ENCODE data around the gene RAD51B. TPM values are rescaled to one million over a fixed set of nuclear protein-coding genes. Genes with fewer than 3 reads are reported as not detected.

Gene RAD51B
- total and polyA plus RNA-seq, 7 donors: 2.4 to 24.4 (median 7.1) TPM

GRCh38 chr14:68199554-68200151 is 380.1 kb downstream of the RAD51B start:
- Histone ChIP-seq H3K27ac (peak overlapping the region; percentile 67 to 87 (median 84)), H3K27me3 (no peaks in the 10 kb centered on the region), H3K4me3 (no peak overlapping the region), H3K4me1 (peaks cover 3 to 62% (median 28%) of the 10 kb centered on the region in 4 donors), H3K9me3 (no peaks in the 10 kb centered on the region), H3K36me3 (no peaks in the 10 kb centered on the region)
- intact Hi-C loops (cut with DNase I): loop anchor here (2.0 kb wide), 1 partner anchor 33 kb away; no protein-coding TSS in a partner anchor
- TF ChIP-seq POLR2A (IDR thresholded peaks at IDR 0.05) (no peak), EP300 (IDR thresholded peaks at IDR 0.05) (peak in 1 of 4 donors; percentile 12), POLR2AphosphoS5 (IDR thresholded peaks at IDR 0.05) (peak; percentile 6 to 80 (median 49))
- TF ChIP-seq, protein P1, sequence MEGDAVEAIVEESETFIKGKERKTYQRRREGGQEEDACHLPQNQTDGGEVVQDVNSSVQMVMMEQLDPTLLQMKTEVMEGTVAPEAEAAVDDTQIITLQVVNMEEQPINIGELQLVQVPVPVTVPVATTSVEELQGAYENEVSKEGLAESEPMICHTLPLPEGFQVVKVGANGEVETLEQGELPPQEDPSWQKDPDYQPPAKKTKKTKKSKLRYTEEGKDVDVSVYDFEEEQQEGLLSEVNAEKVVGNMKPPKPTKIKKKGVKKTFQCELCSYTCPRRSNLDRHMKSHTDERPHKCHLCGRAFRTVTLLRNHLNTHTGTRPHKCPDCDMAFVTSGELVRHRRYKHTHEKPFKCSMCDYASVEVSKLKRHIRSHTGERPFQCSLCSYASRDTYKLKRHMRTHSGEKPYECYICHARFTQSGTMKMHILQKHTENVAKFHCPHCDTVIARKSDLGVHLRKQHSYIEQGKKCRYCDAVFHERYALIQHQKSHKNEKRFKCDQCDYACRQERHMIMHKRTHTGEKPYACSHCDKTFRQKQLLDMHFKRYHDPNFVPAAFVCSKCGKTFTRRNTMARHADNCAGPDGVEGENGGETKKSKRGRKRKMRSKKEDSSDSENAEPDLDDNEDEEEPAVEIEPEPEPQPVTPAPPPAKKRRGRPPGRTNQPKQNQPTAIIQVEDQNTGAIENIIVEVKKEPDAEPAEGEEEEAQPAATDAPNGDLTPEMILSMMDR (IDR thresholded peaks at IDR 0.05): no peak
- 77 to 94% methylated on average over 8 of the region's 8 CpGs for WGBS, 2 donors
- peak; percentile 84 for DNase-seq

GRCh38 chr14:68203871-68204270 is 384.3 kb downstream of the RAD51B start:
- no peak for DNase-seq
- no peaks in the 10 kb centered on the region for H3K9me3 ChIP-seq
- no peaks in the 10 kb centered on the region for H3K36me3 ChIP-seq
- no peaks in the 10 kb centered on the region for H3K27me3 ChIP-seq
- H3K4me3 ChIP-seq: no peak overlapping the region
- peaks cover 3 to 30% (median 22%) of the 10 kb centered on the region in 4 donors for H3K4me1 ChIP-seq
- intact Hi-C loops (cut with DNase I): no loop called here
- TF ChIP-seq, protein P1 (IDR thresholded peaks at IDR 0.05): no peak
- H3K27ac ChIP-seq: no peak overlapping the region

DNA sequence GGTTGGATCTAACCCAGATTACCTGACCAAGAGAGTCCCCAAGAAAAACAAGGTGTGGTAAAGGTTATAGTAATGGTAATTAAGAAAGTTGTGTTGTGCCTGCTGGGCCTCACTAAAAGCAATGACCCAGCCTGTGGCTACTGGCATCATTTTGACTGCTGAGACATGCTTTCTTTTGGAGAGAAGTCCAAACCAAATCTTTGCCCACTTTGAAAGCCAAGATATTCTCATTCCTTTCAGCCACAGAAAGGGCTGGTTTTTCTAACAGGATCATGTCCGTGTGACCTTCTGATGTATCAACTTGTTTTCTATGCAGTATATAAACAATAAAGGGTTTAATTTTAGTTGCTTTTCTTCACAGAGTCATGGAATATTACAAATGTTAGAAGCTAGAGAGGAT is 388.6 kb downstream of the RAD51B start:
- peaks cover 0 to 48% (median 27%) of the 10 kb centered on the region in 4 donors for H3K4me1 ChIP-seq
- 86 to 90% methylated on average over 1 of the region's 1 CpG for WGBS, 2 donors
- intact Hi-C loops (cut with DNase I): no loop called here

GRCh38 chr14:68208626-68209317 is 389.2 kb downstream of the RAD51B start:
- H3K4me3 ChIP-seq: no peak overlapping the region
- intact Hi-C loops (cut with DNase I): no loop called here
- TF ChIP-seq, protein P1 (IDR thresholded peaks at IDR 0.05): no peak
- TF ChIP-seq POLR2A (IDR thresholded peaks at IDR 0.05) (no peak), POLR2AphosphoS5 (IDR thresholded peaks at IDR 0.05) (no peak), EP300 (IDR thresholded peaks at IDR 0.05) (no peak)

More for the DNA sequence above, 388.6 kb downstream of the RAD51B start:
- Histone ChIP-seq H3K4me3 (no peak overlapping the region), H3K27ac (peak overlapping the region in 2 of 4 donors; percentile 9 to 17), H3K36me3 (no peaks in the 10 kb centered on the region), H3K27me3 (no peaks in the 10 kb centered on the region), H3K9me3 (no peaks in the 10 kb centered on the region)
- no peak for DNase-seq
- TF ChIP-seq POLR2A (IDR thresholded peaks at IDR 0.05): no peak
- TF ChIP-seq, protein P1 (IDR thresholded peaks at IDR 0.05): no peak

More at GRCh38 chr14:68208626-68209317, 389.2 kb downstream of the RAD51B start:
- no peaks in the 10 kb centered on the region for H3K36me3 ChIP-seq
- H3K9me3 ChIP-seq: no peaks in the 10 kb centered on the region
- H3K4me1 ChIP-seq: peaks cover 0 to 48% (median 27%) of the 10 kb centered on the region in 4 donors
- no peaks in the 10 kb centered on the region for H3K27me3 ChIP-seq
- peak overlapping the region in 2 of 4 donors; percentile 67 to 77 for H3K27ac ChIP-seq
- 79 to 92% methylated on average over 1 of the region's 1 CpG for WGBS, 2 donors
- DNase-seq: no peak
